ENCODE measurements around the gene KCNA10.

Gene KCNA10

DNA sequence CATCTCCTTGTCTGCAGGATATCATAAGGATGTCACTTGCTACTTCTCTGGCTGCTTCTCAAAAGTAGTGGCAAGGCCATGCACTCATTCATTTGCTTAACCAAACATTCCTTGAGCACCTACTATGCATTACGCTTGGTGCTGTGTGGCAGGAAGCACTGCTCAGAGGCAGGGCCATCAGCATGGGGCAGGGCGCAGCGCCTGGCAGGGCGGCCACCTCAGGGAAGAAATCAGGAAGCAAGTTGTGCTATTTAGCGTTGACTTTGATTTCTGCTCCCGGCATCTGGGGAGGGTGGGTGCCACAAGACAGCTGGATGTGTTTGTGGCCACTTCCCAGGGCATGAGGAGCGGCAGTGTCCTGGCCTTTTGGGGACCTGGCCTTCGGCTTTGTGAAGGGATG is 40.1 kb downstream of the KCNA10 start:
- no peak for DNase-seq

DNA sequence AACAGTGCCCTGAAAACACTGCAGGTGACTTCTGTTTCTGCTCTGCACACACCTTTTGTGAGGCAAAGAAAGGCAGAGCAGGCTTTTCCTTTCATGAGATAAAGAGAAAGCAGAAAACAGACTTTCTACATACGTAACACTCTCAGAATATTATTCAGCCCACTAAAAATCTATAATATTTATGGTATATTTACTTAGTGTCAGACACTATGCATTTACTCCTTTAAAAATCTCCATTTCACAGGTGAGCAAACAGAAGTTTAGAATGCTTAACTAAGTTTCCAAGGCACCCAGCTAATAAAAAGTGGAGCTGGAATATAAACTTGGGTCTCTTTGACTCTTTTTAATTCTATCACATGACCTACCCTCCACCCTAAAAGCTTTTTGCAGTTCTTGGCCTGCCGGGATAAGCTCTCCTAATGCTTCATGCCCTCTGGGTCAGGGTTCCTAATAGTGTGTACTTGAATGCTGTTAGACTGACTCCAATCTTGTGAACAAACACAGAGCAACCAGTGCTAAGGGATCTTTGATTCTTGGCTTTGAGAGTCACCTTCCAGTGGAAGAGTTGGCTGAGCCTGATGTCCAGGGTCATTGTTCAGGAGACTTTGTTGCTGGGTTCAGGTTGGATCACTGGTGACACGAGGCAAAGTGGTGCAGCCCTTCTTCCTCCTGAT is 40.9 kb downstream of the KCNA10 start:
- DNase-seq, result no peak

DNA sequence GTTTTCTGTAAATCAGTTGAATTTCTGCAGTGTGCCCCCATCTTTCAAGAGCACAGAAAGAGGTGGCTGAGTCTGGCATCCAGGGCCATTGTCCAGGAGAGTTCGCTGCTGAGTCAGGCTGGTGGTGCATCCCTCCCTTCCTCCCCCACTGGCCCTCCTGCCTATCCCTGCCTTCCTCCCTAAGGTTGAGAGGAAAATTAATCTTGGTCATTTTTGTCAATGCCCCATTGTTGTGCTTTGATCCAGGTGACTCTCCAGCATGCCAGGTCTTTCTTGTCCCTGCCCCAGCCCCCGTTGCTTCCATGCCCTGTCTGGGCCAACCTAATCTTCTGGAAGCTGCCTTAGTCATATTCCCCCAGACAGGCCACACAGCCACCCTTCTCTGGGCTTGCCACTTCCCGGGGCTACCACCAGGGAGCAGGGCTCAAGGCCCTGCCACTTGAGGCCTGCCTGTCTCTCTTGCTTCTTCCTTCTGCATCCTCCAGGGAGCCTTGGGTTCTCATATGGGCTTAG is 41.5 kb downstream of the KCNA10 start:
- no peak for DNase-seq

DNA sequence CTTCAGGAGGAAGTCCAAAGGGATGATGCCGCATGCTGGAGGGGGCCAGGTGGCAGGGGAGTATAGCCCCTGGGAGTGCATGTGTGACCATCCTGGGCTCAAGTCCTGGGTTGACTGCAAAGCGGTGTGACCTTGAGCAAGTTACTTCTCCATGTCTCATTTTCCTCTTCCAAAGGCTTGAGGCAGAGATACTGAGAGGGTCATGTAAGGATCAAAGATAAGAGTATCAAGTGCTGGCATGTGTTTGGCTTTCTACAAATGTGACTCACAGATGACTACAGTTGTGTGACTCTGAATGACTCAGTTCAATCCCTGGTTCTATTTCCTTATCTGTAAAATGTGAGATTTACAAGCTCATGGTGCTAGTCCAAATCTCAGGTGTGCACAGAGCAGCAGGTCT is 41.9 kb downstream of the KCNA10 start:
- DNase-seq, result no peak

DNA sequence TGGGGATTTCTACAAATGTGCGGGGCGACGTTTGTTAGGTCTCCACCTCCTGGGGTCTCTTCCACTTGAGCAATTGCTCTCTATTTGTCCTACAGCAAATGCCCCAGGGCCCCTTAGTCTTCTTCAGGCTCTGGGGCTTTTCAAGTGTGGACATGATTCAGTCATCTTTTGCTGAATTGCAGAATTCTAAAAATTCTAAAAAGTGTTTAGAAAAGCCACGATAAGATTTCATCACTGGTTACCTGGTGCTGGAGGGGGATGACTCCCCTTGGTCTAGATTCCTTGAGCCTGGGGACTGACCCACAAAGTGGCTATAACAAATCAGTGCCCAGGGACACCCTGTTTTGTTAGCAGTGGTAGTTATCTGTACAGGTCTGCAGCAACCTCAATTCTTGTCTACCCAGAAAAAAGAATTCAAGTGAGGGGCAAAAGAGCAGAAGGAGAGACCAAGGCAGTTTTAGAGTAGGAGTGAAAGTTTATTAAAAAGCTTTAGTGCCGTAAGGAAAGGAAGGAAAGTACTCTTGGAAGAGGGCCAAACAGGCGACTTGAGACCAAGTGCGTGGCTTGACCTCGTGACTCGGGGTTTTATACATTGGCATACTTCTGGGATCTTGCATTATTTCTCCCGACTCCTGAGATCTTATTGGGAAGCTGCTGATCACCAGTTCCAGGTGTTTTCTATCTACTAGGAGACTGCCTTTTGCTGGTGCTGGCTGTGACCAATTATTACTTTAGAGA is 42.8 kb downstream of the KCNA10 start:
- DNase-seq, result no peak

DNA sequence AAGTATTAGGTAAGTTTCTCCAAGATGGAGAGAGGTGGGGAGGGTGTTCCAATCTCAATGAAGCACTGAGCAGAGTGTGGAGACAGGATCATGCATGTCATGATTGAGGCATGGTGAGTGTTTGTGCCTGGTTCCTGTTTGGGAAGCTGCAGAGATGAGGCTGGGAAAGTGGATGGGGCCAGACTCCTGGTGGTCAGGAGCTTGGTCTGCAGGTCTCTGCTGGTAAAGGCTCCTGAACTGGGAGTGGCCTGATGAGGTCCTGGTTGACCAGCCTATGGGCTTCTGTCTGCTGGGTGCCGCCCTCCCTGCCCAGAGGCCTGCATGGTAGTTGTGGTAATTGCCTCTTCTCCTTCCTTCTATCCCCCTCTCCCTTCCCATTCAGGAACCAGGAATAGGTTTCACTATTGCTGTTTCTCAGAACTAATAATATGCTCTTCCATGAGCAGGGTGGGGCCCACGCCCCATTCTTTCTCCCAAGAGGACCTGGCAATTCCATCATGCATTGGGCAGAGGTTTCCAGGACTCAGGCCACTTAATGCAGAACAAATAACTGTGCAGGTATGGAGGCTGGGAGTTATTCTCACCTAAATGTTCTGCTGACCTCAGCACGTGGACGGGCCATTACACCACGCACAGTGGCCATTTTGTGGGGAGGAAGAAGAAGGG is 43.5 kb downstream of the KCNA10 start:
- no peak for DNase-seq

DNA sequence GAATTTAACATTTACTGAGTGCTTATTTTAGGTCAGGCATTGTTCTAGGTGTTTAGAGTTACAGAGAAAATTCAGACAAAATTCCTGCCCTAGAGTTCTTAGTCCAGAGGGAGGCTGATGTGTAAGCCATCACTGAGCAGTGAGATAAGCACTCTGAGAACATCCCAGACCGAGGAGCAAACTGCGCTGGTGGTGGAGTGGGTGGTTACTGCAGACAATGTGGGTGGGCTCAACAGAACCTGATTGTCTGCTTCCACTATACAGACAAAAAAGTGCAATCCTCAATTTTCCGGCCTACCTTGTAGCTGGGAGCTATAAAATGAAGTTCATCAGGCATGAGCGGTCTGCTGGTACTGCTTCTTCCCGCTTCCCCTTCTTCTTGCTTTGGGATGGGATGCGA is 44.5 kb downstream of the KCNA10 start:
- DNase-seq, result no peak

DNA sequence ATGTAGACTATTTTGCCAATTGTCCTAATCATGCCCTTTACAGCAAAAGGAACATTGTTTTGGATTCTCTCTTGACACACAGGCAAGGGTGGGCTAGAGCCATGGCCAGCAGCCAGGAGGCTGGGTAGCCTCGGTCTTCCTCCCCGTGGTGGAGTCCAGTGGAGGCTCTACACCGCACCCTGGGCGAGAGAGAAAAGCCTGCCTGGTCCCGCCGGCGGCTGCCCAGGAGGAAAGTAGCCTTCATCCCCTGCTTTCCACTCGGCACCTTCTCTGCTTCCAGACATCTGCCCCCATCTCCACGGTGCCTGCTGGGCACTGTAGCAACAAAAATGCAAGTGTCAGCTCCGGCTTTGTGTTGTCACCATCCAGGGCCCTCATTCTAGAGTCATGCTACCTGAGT is 46.4 kb downstream of the KCNA10 start:
- no peak for DNase-seq

DNA sequence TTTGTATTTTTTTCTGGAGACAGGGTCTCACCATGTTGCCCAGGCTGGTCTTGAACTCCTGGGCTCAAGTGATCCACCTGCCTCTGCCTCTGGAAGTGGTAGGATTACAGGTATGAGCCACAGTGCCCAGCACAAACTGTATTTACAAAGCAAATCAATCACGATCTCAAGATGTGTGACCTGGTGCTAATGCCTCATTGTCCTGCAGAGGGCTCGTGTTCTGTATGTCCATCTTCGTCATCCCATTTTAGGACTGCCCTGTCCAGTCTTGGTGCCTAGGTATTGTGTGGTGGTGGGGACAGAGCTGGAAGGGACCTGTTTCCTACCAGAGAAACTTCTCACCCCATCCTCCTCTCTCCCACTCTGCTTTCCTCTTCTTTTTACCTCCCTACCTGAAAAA is 47.8 kb downstream of the KCNA10 start:
- no peak for DNase-seq

Data from hypothalamus (tissue), 51 donors.